ENCODE measurements around the gene POP4. TPM values are rescaled to one million over a fixed set of nuclear protein-coding genes. Genes with fewer than 3 reads are reported as not detected.

Gene POP4
- total RNA-seq, 4 donors from 2014 or later = 35.4 to 76.8 (median 62.6) TPM

DNA sequence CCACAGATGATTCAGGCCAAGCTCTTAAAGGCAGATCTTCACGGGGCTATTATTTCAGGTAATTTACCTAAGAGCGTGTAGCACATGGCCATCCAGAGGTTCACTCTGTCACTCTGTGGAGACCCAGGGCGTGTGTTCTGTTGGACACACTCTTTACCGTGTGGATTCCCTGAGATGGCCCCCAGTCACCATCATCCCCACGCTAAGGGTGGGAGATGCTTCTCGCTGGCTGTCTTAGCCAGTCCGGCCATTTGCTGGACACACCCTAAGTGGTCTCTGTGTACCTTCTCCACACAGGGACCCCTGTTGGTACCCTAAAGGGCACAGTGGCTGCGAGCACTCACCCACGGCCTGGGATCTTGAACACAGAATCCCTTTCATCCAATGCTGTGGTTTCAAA is 6.0 kb downstream of the POP4 start:
- Histone ChIP-seq H3K9me3 (no peaks in the 10 kb centered on the region), H3K4me1 (peaks cover 3% of the 10 kb centered on the region), H3K27ac (no peak overlapping the region), H3K36me3 (peaks cover 74% of the 10 kb centered on the region), H3K27me3 (no peaks in the 10 kb centered on the region), H3K4me3 (no peak overlapping the region)
- TF ChIP-seq POLR2A (IDR thresholded peaks at IDR 0.05) (no peak), POLR2AphosphoS5 (IDR thresholded peaks at IDR 0.05) (no peak), EP300 (IDR thresholded peaks at IDR 0.05) (no peak)
- TF ChIP-seq, protein P1, sequence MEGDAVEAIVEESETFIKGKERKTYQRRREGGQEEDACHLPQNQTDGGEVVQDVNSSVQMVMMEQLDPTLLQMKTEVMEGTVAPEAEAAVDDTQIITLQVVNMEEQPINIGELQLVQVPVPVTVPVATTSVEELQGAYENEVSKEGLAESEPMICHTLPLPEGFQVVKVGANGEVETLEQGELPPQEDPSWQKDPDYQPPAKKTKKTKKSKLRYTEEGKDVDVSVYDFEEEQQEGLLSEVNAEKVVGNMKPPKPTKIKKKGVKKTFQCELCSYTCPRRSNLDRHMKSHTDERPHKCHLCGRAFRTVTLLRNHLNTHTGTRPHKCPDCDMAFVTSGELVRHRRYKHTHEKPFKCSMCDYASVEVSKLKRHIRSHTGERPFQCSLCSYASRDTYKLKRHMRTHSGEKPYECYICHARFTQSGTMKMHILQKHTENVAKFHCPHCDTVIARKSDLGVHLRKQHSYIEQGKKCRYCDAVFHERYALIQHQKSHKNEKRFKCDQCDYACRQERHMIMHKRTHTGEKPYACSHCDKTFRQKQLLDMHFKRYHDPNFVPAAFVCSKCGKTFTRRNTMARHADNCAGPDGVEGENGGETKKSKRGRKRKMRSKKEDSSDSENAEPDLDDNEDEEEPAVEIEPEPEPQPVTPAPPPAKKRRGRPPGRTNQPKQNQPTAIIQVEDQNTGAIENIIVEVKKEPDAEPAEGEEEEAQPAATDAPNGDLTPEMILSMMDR (IDR thresholded peaks at IDR 0.05) = no peak
- 94% methylated on average over 9 of the region's 9 CpGs for WGBS
- DNase-seq (ENCODE audit: low spot score in 2 of 2) = no peak

- H3K36me3 ChIP-seq = peaks cover 74% of the 10 kb centered on the region
- H3K4me1 ChIP-seq = no peaks in the 10 kb centered on the region
Measured at GRCh38 chr19:29612801-29613595, 6.9 kb downstream of the POP4 start.

GRCh38 chr19:29614046-29614445 is 8.0 kb downstream of the POP4 start:
- Histone ChIP-seq H3K36me3 (peaks cover 67% of the 10 kb centered on the region), H3K4me3 (no peak overlapping the region), H3K9me3 (no peaks in the 10 kb centered on the region), H3K27ac (no peak overlapping the region), H3K4me1 (no peaks in the 10 kb centered on the region), H3K27me3 (no peaks in the 10 kb centered on the region)
- TF ChIP-seq, protein P1 (IDR thresholded peaks at IDR 0.05) = no peak
- no peak for TF ChIP-seq POLR2AphosphoS5 (IDR thresholded peaks at IDR 0.05)
- no peak for TF ChIP-seq POLR2A (IDR thresholded peaks at IDR 0.05)
- TF ChIP-seq EP300 (IDR thresholded peaks at IDR 0.05) = no peak
- 85% methylated on average over 7 of the region's 7 CpGs for WGBS
- DNase-seq (ENCODE audit: low spot score in 2 of 2) = no peak

More at GRCh38 chr19:29612801-29613595, 6.9 kb downstream of the POP4 start:
- Histone ChIP-seq H3K27me3 (no peaks in the 10 kb centered on the region), H3K27ac (no peak overlapping the region), H3K9me3 (no peaks in the 10 kb centered on the region), H3K4me3 (no peak overlapping the region)
- TF ChIP-seq POLR2AphosphoS5 (IDR thresholded peaks at IDR 0.05) (no peak), EP300 (IDR thresholded peaks at IDR 0.05) (no peak), POLR2A (IDR thresholded peaks at IDR 0.05) (no peak)
- TF ChIP-seq, protein P1 (IDR thresholded peaks at IDR 0.05) = no peak
- WGBS = 91% methylated on average over 19 of the region's 21 CpGs
- no peak for DNase-seq (ENCODE audit: low spot score in 2 of 2)

GRCh38 chr19:29614780-29615179 is 8.7 kb downstream of the POP4 start:
- H3K36me3 ChIP-seq = peaks cover 60% of the 10 kb centered on the region
- H3K4me1 ChIP-seq = no peaks in the 10 kb centered on the region
- no peaks in the 10 kb centered on the region for H3K9me3 ChIP-seq
- H3K27me3 ChIP-seq = no peaks in the 10 kb centered on the region
- DNase-seq (ENCODE audit: low spot score in 2 of 2) = no peak
- H3K4me3 ChIP-seq = no peak overlapping the region
- 86% methylated on average over 4 of the region's 4 CpGs for WGBS
- no peak overlapping the region for H3K27ac ChIP-seq
- TF ChIP-seq POLR2A (IDR thresholded peaks at IDR 0.05) = no peak
- TF ChIP-seq, protein P1 (IDR thresholded peaks at IDR 0.05) = no peak
- no peak for TF ChIP-seq POLR2AphosphoS5 (IDR thresholded peaks at IDR 0.05)

DNA sequence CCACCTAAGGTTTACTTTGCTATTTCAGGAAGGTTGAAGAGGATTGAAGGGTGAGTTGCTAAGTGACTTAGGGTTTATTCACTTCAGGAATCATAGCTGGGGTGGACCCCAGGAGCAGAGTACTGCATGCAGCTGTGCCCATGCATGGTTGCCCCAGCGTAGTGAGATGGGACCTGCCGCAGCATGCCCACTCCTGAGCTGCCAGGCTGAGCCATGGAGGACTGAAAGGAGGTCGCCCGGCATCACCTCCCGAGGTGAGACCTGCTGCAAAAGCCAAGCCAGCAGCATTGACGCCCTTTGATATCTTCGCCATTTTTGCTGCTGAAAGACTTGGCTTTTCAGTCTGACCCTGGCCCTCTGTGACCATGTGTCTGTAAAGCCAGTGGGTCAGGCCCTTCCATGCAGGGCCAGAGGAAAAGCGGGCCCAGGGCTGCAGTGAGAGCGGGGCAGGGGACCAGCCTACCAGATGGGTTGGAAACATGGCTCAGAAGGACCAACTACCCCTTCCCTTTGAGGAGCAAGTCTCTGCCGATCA is 9.9 kb downstream of the POP4 start:
- no peak for TF ChIP-seq EP300 (IDR thresholded peaks at IDR 0.05)
- TF ChIP-seq POLR2AphosphoS5 (IDR thresholded peaks at IDR 0.05) = no peak
- TF ChIP-seq POLR2A (IDR thresholded peaks at IDR 0.05) = no peak
- TF ChIP-seq, protein P1 (IDR thresholded peaks at IDR 0.05) = no peak
- H3K9me3 ChIP-seq = no peaks in the 10 kb centered on the region
- no peak for DNase-seq (ENCODE audit: low spot score in 2 of 2)
- no peak overlapping the region for H3K27ac ChIP-seq
- H3K4me1 ChIP-seq = no peaks in the 10 kb centered on the region
- no peak overlapping the region for H3K4me3 ChIP-seq
- WGBS = 100% methylated on average over 2 of the region's 10 CpGs
- no peaks in the 10 kb centered on the region for H3K27me3 ChIP-seq
- H3K36me3 ChIP-seq = peaks cover 58% of the 10 kb centered on the region

Data from suprapubic skin (tissue), 4 donors.